ENCODE results near the gene NUP50.

The NUP50 gene

DNA sequence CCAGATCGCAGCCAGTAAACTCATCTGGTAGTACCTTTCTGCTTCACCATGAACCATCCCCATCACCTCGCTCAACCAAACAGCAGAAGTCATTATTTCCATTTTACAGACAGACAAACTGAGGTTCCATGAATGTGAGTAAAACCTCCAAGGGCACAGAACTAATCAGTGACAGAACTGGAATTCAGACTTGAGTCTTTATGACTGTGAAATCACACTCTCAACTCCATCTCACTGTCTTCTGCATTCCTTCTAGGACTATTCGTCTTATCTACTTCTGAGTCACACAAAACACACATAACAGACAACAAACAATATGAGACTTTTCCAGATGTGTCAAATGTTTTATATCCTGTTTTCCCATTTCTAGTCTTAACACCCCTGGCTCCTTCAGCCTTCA lies 9.3 kb upstream of the NUP50 start:
- Histone ChIP-seq H3K9me3 (no peaks in the 10 kb centered on the region), H3K4me3 (ENCODE audit: low read depth, low read length) (no peak overlapping the region), H3K27me3 (no peaks in the 10 kb centered on the region), H3K36me3 (peaks cover 49% of the 10 kb centered on the region), H3K4me1 (peaks cover 23% of the 10 kb centered on the region)
- TF ChIP-seq, protein P1, sequence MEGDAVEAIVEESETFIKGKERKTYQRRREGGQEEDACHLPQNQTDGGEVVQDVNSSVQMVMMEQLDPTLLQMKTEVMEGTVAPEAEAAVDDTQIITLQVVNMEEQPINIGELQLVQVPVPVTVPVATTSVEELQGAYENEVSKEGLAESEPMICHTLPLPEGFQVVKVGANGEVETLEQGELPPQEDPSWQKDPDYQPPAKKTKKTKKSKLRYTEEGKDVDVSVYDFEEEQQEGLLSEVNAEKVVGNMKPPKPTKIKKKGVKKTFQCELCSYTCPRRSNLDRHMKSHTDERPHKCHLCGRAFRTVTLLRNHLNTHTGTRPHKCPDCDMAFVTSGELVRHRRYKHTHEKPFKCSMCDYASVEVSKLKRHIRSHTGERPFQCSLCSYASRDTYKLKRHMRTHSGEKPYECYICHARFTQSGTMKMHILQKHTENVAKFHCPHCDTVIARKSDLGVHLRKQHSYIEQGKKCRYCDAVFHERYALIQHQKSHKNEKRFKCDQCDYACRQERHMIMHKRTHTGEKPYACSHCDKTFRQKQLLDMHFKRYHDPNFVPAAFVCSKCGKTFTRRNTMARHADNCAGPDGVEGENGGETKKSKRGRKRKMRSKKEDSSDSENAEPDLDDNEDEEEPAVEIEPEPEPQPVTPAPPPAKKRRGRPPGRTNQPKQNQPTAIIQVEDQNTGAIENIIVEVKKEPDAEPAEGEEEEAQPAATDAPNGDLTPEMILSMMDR (IDR thresholded peaks at IDR 0.05; ENCODE audit: low read depth, low read length) = no peak
- DNase-seq = no peak

DNA sequence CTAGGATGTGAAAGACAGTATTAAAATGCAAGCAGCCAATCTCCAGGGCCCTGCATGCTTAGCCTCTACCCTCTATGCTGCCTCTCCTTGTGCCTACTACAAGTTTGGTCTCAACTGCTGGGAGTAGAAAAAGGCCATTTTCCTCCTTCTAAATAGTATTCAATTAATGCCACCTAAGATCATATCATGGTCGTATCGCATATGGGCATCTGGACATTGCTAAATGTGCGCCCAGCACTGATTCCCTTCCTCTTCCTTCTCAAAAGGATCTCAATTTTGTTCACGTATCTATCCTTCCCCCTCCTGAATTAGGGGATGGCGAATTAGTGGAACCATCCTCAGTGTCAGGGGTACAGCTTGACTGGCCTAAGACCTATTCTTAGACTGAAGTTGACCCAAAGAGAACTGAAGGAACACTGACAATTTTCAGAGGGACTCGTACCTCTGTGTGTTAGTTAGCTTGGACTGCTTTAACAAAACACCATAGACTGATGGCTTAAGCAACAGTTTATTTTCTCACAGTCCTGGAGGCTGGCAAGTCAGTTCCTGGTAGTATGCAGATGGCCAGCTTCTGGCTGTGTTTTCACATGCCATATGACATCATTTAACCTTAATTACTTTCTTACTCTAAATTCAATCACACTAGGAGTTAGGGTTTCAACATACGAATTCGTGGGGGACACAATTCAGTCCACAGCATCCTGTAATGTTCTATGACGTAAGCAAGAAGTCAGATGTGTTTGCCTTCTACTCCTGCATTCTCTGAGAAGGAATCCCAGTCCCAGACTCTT lies 8.5 kb upstream of the NUP50 start:
- no peak for DNase-seq
- H3K9me3 ChIP-seq = no peaks in the 10 kb centered on the region
- H3K36me3 ChIP-seq = peaks cover 40% of the 10 kb centered on the region
- peaks cover 23% of the 10 kb centered on the region for H3K4me1 ChIP-seq
- TF ChIP-seq, protein P1 (IDR thresholded peaks at IDR 0.05; ENCODE audit: low read depth, low read length) = no peak
- H3K4me3 ChIP-seq (ENCODE audit: low read depth, low read length) = no peak overlapping the region
- H3K27me3 ChIP-seq = no peaks in the 10 kb centered on the region

DNA sequence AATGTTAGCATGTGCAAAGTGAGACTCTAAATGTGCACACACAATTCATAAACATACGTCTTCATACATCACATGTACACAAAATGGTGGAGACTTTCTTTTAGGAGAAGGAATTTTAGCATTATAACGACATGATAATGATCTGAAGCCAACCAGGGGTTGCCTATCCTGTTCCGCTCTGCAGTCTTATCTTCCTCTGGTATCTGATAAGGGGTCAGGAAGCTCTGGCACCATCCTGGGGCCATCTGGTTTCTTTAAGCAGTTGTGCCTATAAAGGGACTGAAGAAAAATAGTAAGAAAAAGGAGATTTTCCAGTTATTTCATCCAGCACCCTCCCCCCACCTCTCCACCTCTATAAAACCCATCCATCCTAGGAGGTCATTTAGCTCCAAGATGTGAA lies 5.8 kb upstream of the NUP50 start:
- peaks cover 37% of the 10 kb centered on the region for H3K36me3 ChIP-seq
- TF ChIP-seq, protein P1 (IDR thresholded peaks at IDR 0.05; ENCODE audit: low read depth, low read length) = no peak
- DNase-seq = no peak

DNA sequence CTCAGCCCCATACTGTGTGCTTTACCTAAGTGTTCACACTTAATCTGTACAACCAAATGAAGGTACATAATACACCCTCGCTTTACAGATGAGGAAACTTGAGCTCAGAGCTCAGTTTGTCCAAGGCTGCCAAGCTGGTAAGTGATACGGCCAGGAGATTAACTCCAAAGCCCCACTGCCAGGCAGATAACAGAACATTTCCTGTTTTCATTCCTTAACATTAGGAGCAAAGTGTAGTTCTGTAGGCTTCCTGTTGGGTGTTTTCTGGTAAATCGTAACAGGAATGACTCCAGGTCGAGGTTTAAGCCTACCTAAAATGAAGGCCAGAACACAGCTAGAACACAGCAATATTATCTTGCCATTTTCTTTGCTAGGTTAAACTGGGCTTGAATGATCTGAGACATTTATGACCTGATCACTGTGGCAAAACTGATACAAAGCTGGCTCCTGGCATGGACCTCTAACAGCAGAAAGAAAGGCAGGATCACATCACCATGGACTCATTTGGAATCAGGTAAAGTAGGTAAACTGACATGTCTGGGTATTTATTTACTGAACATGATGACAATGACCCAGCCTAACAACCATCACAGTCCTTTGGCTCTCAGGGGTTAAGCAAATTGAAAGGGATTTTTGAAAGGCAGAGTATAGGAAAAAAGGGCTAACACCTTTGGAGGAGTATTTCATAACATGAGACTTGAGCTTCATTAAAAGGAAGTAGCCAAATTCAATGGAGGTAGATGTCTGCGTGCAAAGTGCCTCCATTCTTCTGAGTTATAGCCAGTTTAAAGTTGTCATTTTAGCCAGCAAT lies 3.9 kb upstream of the NUP50 start:
- Histone ChIP-seq H3K9me3 (no peaks in the 10 kb centered on the region), H3K4me3 (ENCODE audit: low read depth, low read length) (no peak overlapping the region), H3K4me1 (peaks cover 23% of the 10 kb centered on the region), H3K27me3 (no peaks in the 10 kb centered on the region), H3K36me3 (peaks cover 30% of the 10 kb centered on the region)
- no peak for DNase-seq
- TF ChIP-seq, protein P1 (IDR thresholded peaks at IDR 0.05; ENCODE audit: low read depth, low read length) = peak; percentile 12; the same call in 1 of the 2 replicates

More for the DNA sequence above, 5.8 kb upstream of the NUP50 start:
- Histone ChIP-seq H3K9me3 (no peaks in the 10 kb centered on the region), H3K4me3 (ENCODE audit: low read depth, low read length) (no peak overlapping the region), H3K4me1 (peaks cover 23% of the 10 kb centered on the region), H3K27me3 (no peaks in the 10 kb centered on the region)

DNA sequence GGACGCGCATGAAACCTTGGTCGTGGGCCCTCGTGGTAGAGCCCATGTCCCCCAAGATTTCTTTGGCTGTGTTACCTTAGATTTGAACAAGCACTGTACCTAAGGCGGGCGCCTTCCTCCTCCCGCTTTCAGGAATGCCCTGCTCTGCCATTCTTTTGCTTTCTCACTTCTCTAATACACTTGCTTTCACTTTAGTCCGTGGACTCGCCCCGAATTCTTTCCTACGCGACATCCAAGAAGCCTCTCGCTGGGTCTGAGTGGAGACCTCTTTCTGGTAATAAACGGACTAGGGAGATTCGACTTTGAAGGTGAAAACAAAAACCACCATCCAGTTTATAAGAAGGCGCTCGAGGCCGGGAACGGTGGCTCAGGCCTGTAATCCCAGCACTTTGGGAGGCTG lies 1.2 kb upstream of the NUP50 start:
- H3K4me1 ChIP-seq = peaks cover 13% of the 10 kb centered on the region
- no peaks in the 10 kb centered on the region for H3K9me3 ChIP-seq
- no peak for DNase-seq
- H3K36me3 ChIP-seq = peaks cover 25% of the 10 kb centered on the region
- TF ChIP-seq, protein P1 (IDR thresholded peaks at IDR 0.05; ENCODE audit: low read depth, low read length) = no peak
- H3K27me3 ChIP-seq = no peaks in the 10 kb centered on the region
- H3K4me3 ChIP-seq (ENCODE audit: low read depth, low read length) = peak overlapping the region; percentile 96

DNA sequence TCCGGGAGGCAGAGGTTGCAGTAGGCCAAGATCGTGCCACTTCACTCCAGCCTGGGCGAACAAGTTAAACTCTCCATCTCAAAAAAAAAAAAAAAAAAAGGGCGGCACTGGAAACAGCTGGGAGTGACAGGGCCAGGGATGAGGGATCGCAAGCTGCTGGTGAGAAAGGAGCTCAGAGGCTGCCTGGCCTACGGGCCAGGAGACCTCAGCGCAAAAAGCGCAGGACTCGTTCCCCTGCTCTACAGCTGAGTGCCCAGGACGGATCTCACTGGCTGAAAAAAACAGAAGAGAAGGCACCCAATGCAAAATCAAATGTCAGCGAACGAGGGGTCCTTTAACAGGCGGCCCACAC lies 650 bp upstream of the NUP50 start:
- Histone ChIP-seq H3K9me3 (no peaks in the 10 kb centered on the region), H3K4me3 (ENCODE audit: low read depth, low read length) (peak overlapping the region; percentile 96), H3K27me3 (no peaks in the 10 kb centered on the region), H3K36me3 (peaks cover 24% of the 10 kb centered on the region), H3K4me1 (peaks cover 8% of the 10 kb centered on the region)
- TF ChIP-seq, protein P1 (IDR thresholded peaks at IDR 0.05; ENCODE audit: low read depth, low read length) = no peak
- DNase-seq = peak; percentile 33

Data from BE2C (cell line).